ENCODE data around the gene SEC14L6. TPM values are rescaled to one million over a fixed set of nuclear protein-coding genes. Genes with fewer than 3 reads are reported as not detected.

The SEC14L6 gene
- total RNA-seq, 1 donor from 2014 or later: 17.2 TPM

DNA sequence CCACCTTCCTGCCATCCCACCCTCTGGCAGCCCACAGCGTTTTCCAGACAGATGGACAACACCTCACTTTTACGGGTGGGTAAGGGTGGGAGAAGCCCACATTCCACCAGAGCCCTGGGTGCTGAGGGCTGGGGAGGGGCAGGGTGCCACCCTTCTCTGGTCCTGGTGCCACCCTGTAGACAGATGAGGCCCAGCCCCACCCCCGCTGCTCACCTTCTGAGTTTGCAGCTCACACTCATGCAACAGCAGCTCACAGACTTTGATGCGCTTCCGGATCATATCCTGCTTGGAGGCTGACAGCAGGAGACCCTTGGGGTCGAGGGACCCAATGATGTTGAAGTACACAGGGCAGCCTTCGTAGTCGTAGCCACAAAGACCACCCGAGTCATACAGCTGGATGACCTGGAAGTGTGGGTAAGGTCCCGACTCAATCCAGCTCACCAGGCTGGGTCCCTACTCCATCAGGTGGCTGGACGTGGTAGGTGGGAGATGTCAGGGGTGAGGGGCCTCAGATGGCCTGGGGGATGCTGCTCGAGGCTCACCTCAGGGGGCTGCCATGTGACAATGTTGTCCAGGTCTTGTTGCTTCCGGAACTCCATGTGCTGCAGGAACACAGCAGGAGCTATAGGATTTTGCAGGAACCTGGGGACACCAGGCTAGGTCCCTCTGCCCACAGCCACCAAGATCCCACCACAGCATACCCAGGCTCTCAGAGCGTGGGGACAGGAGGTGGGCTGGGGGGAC lies 51.3 kb downstream of the SEC14L6 start:
- DNase-seq: no peak
- Histone ChIP-seq H3K9me3 (no peaks in the 10 kb centered on the region), H3K36me3 (no peaks in the 10 kb centered on the region), H3K27ac (no peak overlapping the region), H3K4me1 (no peaks in the 10 kb centered on the region), H3K27me3 (no peaks in the 10 kb centered on the region), H3K4me3 (no peak overlapping the region)
- TF ChIP-seq, protein P1, sequence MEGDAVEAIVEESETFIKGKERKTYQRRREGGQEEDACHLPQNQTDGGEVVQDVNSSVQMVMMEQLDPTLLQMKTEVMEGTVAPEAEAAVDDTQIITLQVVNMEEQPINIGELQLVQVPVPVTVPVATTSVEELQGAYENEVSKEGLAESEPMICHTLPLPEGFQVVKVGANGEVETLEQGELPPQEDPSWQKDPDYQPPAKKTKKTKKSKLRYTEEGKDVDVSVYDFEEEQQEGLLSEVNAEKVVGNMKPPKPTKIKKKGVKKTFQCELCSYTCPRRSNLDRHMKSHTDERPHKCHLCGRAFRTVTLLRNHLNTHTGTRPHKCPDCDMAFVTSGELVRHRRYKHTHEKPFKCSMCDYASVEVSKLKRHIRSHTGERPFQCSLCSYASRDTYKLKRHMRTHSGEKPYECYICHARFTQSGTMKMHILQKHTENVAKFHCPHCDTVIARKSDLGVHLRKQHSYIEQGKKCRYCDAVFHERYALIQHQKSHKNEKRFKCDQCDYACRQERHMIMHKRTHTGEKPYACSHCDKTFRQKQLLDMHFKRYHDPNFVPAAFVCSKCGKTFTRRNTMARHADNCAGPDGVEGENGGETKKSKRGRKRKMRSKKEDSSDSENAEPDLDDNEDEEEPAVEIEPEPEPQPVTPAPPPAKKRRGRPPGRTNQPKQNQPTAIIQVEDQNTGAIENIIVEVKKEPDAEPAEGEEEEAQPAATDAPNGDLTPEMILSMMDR (IDR thresholded peaks at IDR 0.05): no peak
- no peak for ATAC-seq
- intact Hi-C loops (cut with DNase I): no loop called here

DNA sequence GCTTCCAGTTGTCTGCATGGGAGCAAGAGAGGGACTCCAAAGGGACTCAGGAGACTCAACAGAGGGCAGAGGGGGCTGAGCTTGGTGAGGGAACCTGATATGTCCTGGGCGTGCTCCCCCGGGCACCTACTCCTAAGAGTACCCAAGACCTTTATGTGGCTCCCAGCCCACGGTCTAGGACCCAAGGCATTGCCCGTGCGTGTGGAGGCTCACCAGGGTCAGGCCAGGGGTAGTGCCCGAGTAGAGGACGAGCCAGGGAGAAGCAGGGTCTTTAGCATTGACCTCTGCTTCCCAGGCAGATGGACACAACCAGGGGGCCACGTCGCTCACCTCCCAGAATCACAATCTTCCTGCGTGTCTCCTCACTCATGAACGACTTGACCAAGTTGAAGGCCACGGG lies 54.4 kb downstream of the SEC14L6 start:
- intact Hi-C loops (cut with DNase I): no loop called here
- Histone ChIP-seq H3K4me1 (no peaks in the 10 kb centered on the region), H3K9me3 (no peaks in the 10 kb centered on the region), H3K4me3 (no peak overlapping the region), H3K27me3 (no peaks in the 10 kb centered on the region), H3K36me3 (no peaks in the 10 kb centered on the region), H3K27ac (no peak overlapping the region)
- TF ChIP-seq, protein P1 (IDR thresholded peaks at IDR 0.05): no peak
- DNase-seq: no peak
- ATAC-seq: no peak

DNA sequence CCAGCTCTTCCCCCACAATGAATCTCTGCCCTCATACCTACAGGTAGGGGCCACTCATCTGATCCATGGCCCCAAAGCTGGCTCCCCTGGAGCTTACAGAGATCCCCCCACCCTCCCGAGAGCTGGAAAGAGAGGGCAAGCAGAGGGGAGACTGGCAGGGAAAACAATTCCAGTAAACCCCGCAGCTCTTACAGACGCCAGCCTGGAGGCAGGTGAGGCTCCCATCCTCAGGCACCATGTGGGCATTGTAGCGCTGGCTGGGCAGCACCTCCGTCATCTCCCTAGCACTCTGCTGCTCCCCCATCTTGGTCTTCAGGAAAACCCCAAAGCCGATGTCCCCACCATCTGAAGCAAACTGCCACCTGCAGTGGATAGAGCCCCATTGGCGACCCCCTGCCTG lies 55.2 kb downstream of the SEC14L6 start:
- intact Hi-C loops (cut with DNase I): no loop called here
- Histone ChIP-seq H3K36me3 (no peaks in the 10 kb centered on the region), H3K4me3 (no peak overlapping the region), H3K27ac (no peak overlapping the region), H3K9me3 (no peaks in the 10 kb centered on the region), H3K27me3 (no peaks in the 10 kb centered on the region), H3K4me1 (no peaks in the 10 kb centered on the region)
- DNase-seq (no peak), ATAC-seq (no peak)
- TF ChIP-seq, protein P1 (IDR thresholded peaks at IDR 0.05): no peak

DNA sequence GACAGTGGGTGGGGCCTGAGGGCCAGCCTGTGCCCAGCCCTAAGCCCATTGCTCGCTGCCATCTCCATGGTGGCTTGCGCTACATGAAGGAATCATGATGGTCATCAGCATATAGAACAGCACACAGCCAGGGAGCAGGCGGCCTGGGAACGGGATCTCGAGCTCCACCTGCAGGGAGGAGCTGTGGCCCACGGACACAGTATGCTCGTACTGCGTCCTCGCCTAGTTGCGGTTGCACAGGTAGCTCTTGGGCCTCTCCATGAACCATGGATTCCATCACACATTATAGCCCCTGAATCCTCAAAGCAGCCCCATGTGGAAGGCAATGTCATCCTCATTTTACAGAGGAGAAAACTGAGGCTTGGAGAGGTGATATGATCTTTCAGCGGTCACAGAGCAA lies 56.1 kb downstream of the SEC14L6 start:
- H3K4me1 ChIP-seq: no peaks in the 10 kb centered on the region
- DNase-seq (no peak), ATAC-seq (no peak)
- H3K9me3 ChIP-seq: no peaks in the 10 kb centered on the region
- no peak overlapping the region for H3K27ac ChIP-seq
- TF ChIP-seq, protein P1 (IDR thresholded peaks at IDR 0.05): no peak
- H3K27me3 ChIP-seq: no peaks in the 10 kb centered on the region
- H3K36me3 ChIP-seq: no peaks in the 10 kb centered on the region
- intact Hi-C loops (cut with DNase I): no loop called here
- H3K4me3 ChIP-seq: no peak overlapping the region

DNA sequence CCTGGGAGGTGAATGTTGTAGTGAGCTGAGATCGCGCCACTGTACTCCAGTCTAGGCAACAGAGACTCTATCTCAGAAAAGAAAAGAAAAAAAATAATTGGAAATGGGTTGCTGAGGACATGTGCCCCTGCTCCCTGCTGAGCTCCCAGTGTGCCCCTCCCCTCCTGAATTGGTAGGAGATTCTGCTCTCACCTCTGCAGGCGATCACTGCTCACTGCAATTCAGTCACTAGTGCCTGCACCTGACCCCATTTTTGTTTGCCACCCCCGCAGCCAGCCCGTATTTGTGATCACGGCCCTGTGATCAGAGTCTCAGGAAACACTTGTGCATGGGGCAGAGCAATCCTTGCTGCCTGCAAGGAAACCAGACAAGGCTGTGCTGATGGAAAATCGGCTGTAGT lies 58.4 kb downstream of the SEC14L6 start:
- no peak overlapping the region for H3K4me3 ChIP-seq
- no peaks in the 10 kb centered on the region for H3K36me3 ChIP-seq
- no peaks in the 10 kb centered on the region for H3K9me3 ChIP-seq
- H3K27me3 ChIP-seq: no peaks in the 10 kb centered on the region
- no peak for ATAC-seq
- H3K4me1 ChIP-seq: no peaks in the 10 kb centered on the region
- TF ChIP-seq, protein P1 (IDR thresholded peaks at IDR 0.05): no peak
- no peak overlapping the region for H3K27ac ChIP-seq
- no peak for DNase-seq
- intact Hi-C loops (cut with DNase I): loop anchor here (2.0 kb wide), 1 partner anchor 97 kb away; no protein-coding TSS in a partner anchor
